OCI-LY3 (cell line): ENCODE results near the gene UAP1L1.
"Not testable (repeated sequence)": the region's sequence is repeated elsewhere in the genome, so short reads cannot be mapped to it uniquely, and the experiment has no call there.

Experiments
- CTCF ChIP-seq: fragments of 200-600, 300-600 bp; sonication (generic); IDR thresholded peaks from 2 replicates; pipeline ENCODE4 v1.5.1; 2014; ENCODE audit warnings: antibody characterized with exemption, low read length, low read depth
- EZH2phosphoT487 ChIP-seq: fragments of 200-600 bp; shearing (Covaris generic); IDR thresholded peaks from 2 replicates; pipeline ENCODE4 v1.6.1; 2018; ENCODE audit warnings: antibody characterized with exemption, mixed run types, low read depth

- not testable (repeated sequence) for TF ChIP-seq CTCF, EZH2phosphoT487
These were observed 45.6 kb downstream of the UAP1L1 start for GRCh38 chr9:137122796-137123467.
